DND-41 (cell line): ENCODE data around the gene C13orf42.

ENCODE experiments used
- ATAC-seq: fragments of 200-7000 bp; cut with Tn5 transposase; 3 replicates; pipeline ENCODE4 v1.9.1; 2021; ENCODE audit warnings: low read depth; ENCODE audit not compliant: insufficient read depth
- DNase-seq: peaks from one replicate; pipeline ENCODE4 v3.0.0-alpha.2; 2020
- H2AFZ ChIP-seq: 2 replicates; pipeline ENCODE4 v1.6.0; 2012; ENCODE audit warnings: low read depth, low read length
- H3K27ac ChIP-seq: 2 replicates; pipeline ENCODE4 v1.5.1; 2012; ENCODE audit warnings: low read length, inconsistent platforms
- H3K27me3 ChIP-seq: fragments of 200-600 bp; sonication (generic); 2 replicates; pipeline ENCODE4 v1.6.0; 2012; ENCODE audit warnings: low read length, mild to moderate bottlenecking, inconsistent platforms; ENCODE audit not compliant: insufficient read depth, poor library complexity
- H3K36me3 ChIP-seq: 2 replicates; pipeline ENCODE4 v1.5.1; 2012; ENCODE audit warnings: low read length, inconsistent platforms; ENCODE audit not compliant: insufficient read depth
- H3K4me1 ChIP-seq: 2 replicates; pipeline ENCODE4 v1.5.1; 2012; ENCODE audit warnings: mild to moderate bottlenecking, low read length; ENCODE audit not compliant: insufficient read depth
- H3K4me2 ChIP-seq: 2 replicates; pipeline ENCODE4 v1.6.0; 2012; ENCODE audit warnings: mild to moderate bottlenecking, moderate library complexity, low read length, inconsistent platforms; ENCODE audit not compliant: insufficient read depth
- H3K4me3 ChIP-seq, 2 experiments: fragments of 200-600 bp in 1 of 2; shearing (Covaris generic) in 1 of 2; 2 replicates each; pipeline ENCODE4 v1.5.1; 2012 to 2016; ENCODE audit warnings: inconsistent platforms in 2 of 2, low read length in 2 of 2, mild to moderate bottlenecking in 2 of 2, low read depth in 1 of 2, moderate library complexity in 1 of 2
- H3K79me2 ChIP-seq: 2 replicates; pipeline ENCODE4 v1.6.0; 2012; ENCODE audit warnings: low read length, inconsistent platforms; ENCODE audit not compliant: insufficient read depth
- H3K9ac ChIP-seq: 2 replicates; pipeline ENCODE4 v1.6.0; 2012; ENCODE audit warnings: low read depth, mild to moderate bottlenecking, inconsistent platforms, low read length, moderate library complexity
- H3K9me3 ChIP-seq: 2 replicates; pipeline ENCODE4 v1.5.1; 2012; ENCODE audit warnings: low read length, moderate library complexity, mild to moderate bottlenecking, inconsistent platforms; ENCODE audit not compliant: insufficient read depth, severe bottlenecking
- H4K20me1 ChIP-seq: 2 replicates; pipeline ENCODE4 v1.6.0; 2012; ENCODE audit warnings: low read length; ENCODE audit not compliant: insufficient read depth
- EZH2 ChIP-seq: IDR thresholded peaks from 3 replicates; pipeline ENCODE4 v1.6.1; 2012; ENCODE audit warnings: borderline replicate concordance, low read depth, mild to moderate bottlenecking, moderate library complexity, low read length, inconsistent platforms; ENCODE audit not compliant: severe bottlenecking
- TF ChIP-seq, protein P1 (sequence below): IDR thresholded peaks from 2 replicates; pipeline ENCODE4 v1.5.1; 2012; ENCODE audit warnings: borderline replicate concordance, low read length, moderate library complexity, mild to moderate bottlenecking; ENCODE audit not compliant: poor library complexity, severe bottlenecking; ENCODE audit errors: extremely low read depth

C13orf42 gene

DNA sequence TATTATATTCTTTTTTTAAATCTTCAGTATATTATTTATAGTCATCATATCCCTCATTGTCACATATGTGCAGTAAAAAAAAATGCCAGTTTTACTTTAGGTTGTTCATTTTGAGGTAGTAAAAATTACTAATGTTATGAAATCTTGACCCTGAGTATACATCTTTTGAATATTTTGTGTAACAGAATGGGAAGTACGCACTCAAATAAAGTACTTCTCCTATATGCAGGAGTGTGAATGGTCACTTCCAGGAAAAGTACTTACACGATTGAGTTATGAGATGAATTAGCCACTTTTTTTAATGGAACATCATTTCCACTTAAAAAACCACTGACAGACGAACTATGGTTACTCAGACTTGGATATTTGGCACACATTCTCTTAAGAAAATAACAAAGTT is 58.5 kb downstream of the C13orf42 start:
- no peaks in the 10 kb centered on the region for H4K20me1 ChIP-seq
- H3K27ac ChIP-seq, result no peak overlapping the region
- no peaks in the 10 kb centered on the region for H3K9me3 ChIP-seq
- no peaks in the 10 kb centered on the region for H3K4me1 ChIP-seq
- DNase-seq, result no peak
- no peak overlapping the region for H3K4me2 ChIP-seq
- no peak overlapping the region for H2AFZ ChIP-seq
- ATAC-seq, result no peak
- no peak overlapping the region for H3K4me3 ChIP-seq
- H3K9ac ChIP-seq, result no peak overlapping the region
- TF ChIP-seq, protein P1, sequence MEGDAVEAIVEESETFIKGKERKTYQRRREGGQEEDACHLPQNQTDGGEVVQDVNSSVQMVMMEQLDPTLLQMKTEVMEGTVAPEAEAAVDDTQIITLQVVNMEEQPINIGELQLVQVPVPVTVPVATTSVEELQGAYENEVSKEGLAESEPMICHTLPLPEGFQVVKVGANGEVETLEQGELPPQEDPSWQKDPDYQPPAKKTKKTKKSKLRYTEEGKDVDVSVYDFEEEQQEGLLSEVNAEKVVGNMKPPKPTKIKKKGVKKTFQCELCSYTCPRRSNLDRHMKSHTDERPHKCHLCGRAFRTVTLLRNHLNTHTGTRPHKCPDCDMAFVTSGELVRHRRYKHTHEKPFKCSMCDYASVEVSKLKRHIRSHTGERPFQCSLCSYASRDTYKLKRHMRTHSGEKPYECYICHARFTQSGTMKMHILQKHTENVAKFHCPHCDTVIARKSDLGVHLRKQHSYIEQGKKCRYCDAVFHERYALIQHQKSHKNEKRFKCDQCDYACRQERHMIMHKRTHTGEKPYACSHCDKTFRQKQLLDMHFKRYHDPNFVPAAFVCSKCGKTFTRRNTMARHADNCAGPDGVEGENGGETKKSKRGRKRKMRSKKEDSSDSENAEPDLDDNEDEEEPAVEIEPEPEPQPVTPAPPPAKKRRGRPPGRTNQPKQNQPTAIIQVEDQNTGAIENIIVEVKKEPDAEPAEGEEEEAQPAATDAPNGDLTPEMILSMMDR, result no peak
- no peak for TF ChIP-seq EZH2
- no peaks in the 10 kb centered on the region for H3K36me3 ChIP-seq
- no peaks in the 10 kb centered on the region for H3K79me2 ChIP-seq
- no peaks in the 10 kb centered on the region for H3K27me3 ChIP-seq

DNA sequence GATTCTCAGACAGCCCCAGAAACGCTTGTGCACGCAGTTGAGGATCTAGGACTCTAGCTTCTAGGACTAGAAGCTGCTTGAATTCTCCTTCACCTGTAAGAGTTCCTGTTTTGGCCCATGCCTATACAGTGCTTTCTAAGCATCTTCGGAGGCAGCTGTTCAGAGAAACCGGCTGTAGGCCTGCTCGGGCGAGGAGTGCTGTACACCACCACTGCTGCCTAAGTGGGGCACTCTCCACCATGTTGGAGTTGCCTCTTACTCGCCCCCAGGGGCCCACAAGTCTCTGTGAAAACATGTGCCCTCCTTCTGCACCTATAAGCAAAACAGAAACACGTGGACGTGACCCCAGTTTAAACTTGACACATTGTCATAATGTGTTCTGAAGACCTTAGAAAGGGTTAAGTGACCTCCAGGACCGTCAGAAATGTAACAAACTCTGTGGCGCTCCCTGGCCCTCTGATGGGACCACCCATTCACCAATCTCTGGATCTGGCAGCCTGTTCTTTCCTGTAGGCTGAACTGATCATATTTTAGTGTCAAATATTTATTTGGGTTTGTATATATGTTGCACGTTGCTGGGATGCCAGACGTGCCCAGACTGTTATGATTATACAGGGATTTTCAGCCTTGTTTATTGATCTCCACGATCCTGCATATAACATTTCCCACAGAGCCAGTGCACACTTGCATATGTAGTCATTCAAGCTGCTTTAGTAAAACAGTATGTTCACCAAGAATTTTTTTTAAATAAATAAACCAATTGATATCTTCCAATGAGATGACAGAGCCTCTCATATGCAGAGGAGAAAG is 60.8 kb downstream of the C13orf42 start:
- no peak overlapping the region for H3K9ac ChIP-seq
- H3K9me3 ChIP-seq, result no peaks in the 10 kb centered on the region
- no peaks in the 10 kb centered on the region for H4K20me1 ChIP-seq
- no peaks in the 10 kb centered on the region for H3K79me2 ChIP-seq
- H3K4me2 ChIP-seq, result no peak overlapping the region
- no peak overlapping the region for H2AFZ ChIP-seq
- H3K4me3 ChIP-seq, result no peak overlapping the region
- no peaks in the 10 kb centered on the region for H3K27me3 ChIP-seq
- no peak overlapping the region for H3K27ac ChIP-seq
- ATAC-seq, result no peak
- H3K4me1 ChIP-seq, result no peaks in the 10 kb centered on the region
- H3K36me3 ChIP-seq, result no peaks in the 10 kb centered on the region
- no peak for DNase-seq
- no peak for TF ChIP-seq EZH2
- TF ChIP-seq, protein P1, result no peak

DNA sequence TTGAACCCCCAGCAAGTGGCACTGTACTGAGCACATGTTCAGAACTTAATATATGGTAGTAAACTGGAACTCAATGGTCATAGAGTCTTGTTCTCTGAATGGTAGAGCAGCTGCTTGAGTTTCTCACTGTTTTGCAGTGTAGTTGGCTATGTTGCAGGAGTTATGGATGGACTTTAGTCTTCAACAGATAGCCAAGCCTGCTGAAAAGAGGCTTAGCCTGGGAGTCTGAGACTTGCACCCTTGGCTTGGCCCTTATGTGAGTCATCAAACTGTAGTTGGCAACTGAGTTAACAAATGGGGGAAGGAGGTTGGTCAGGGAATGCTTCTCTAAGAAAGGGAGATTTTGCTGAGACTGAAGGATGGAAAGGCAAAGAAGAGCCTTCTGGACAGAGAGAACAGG is 62.5 kb downstream of the C13orf42 start:
- ATAC-seq (no peak), DNase-seq (no peak)
- Histone ChIP-seq H2AFZ (no peak overlapping the region), H3K9ac (no peak overlapping the region), H4K20me1 (no peaks in the 10 kb centered on the region), H3K9me3 (no peaks in the 10 kb centered on the region), H3K4me3 (no peak overlapping the region), H3K27me3 (no peaks in the 10 kb centered on the region), H3K36me3 (no peaks in the 10 kb centered on the region), H3K4me1 (no peaks in the 10 kb centered on the region), H3K4me2 (no peak overlapping the region), H3K79me2 (no peaks in the 10 kb centered on the region), H3K27ac (no peak overlapping the region)
- no peak for TF ChIP-seq EZH2
- TF ChIP-seq, protein P1, result no peak

DNA sequence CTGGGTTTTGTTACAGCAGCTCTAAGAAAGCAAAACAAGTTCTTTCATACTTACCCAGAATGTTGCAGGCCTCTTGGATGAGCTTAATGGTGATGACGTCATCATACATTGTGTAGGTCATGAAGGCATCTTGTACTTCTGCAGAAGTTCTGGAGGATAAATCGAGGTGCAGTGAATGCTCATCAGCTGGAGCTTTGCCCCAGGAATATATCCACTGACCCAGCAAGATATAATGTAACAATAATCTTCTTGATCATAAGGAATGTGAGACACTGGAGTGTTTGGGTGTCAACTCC is 63.0 kb downstream of the C13orf42 start:
- H3K9ac ChIP-seq, result no peak overlapping the region
- TF ChIP-seq EZH2, result no peak
- TF ChIP-seq, protein P1, result no peak
- H3K4me3 ChIP-seq, result no peak overlapping the region
- no peaks in the 10 kb centered on the region for H3K4me1 ChIP-seq
- no peak overlapping the region for H3K4me2 ChIP-seq
- H3K79me2 ChIP-seq, result no peaks in the 10 kb centered on the region
- H3K9me3 ChIP-seq, result no peaks in the 10 kb centered on the region
- H3K27ac ChIP-seq, result no peak overlapping the region
- no peaks in the 10 kb centered on the region for H4K20me1 ChIP-seq
- no peak overlapping the region for H2AFZ ChIP-seq
- ATAC-seq, result no peak
- no peaks in the 10 kb centered on the region for H3K36me3 ChIP-seq
- H3K27me3 ChIP-seq, result no peaks in the 10 kb centered on the region
- no peak for DNase-seq
